CD4-positive, alpha-beta T cell treated with Interferon gamma for 1 hour (primary cell): ENCODE results near the gene IMPA2.
"Not testable (repeated sequence)": the region's sequence is repeated elsewhere in the genome, so short reads cannot be mapped to it uniquely, and the experiment has no call there.

Experiments
- DNase-seq: peaks from one replicate; pipeline ENCODE4 v3.0.0-alpha.2; 2020

Gene IMPA2

GRCh38 chr18:11981192-11981542 is at the start of gene IMPA2:
Gene IMPA2 (plus strand): TSS chr18:11981507. CDS start chr18:11981670, 163 bp downstream.
- no peak for DNase-seq

- no peak for DNase-seq
Observed at GRCh38 chr18:11932393-11932792, 48.9 kb upstream of the IMPA2 start.

- peak; percentile 61 for DNase-seq
Observed at GRCh38 chr18:11937874-11938478, 43.3 kb upstream of the IMPA2 start.

GRCh38 chr18:11940956-11941355 is 40.4 kb upstream of the IMPA2 start:
- DNase-seq: no peak

GRCh38 chr18:11943551-11943950 is 37.8 kb upstream of the IMPA2 start:
- DNase-seq: no peak

GRCh38 chr18:11944252-11944651 is 37.1 kb upstream of the IMPA2 start:
- DNase-seq: no peak

- DNase-seq: no peak
Observed at GRCh38 chr18:11944786-11945185, 36.5 kb upstream of the IMPA2 start.

- DNase-seq: not testable (repeated sequence)
Observed at GRCh38 chr18:11945834-11946659, 35.3 kb upstream of the IMPA2 start.

GRCh38 chr18:11946756-11947155 is 34.6 kb upstream of the IMPA2 start:
- no peak for DNase-seq

GRCh38 chr18:11947214-11948191 is 33.8 kb upstream of the IMPA2 start:
- peak; percentile 75 for DNase-seq

- DNase-seq: no peak
Observed at GRCh38 chr18:11948852-11949523, 32.3 kb upstream of the IMPA2 start.

- DNase-seq: no peak
Observed at GRCh38 chr18:11950824-11951223, 30.5 kb upstream of the IMPA2 start.

- DNase-seq: no peak
Observed at GRCh38 chr18:11951390-11951851, 29.9 kb upstream of the IMPA2 start.

- DNase-seq: no peak
Observed at GRCh38 chr18:11953113-11953512, 28.2 kb upstream of the IMPA2 start.

GRCh38 chr18:11955239-11956029 is 25.9 kb upstream of the IMPA2 start:
- no peak for DNase-seq

GRCh38 chr18:11956371-11957308 is 24.7 kb upstream of the IMPA2 start:
- DNase-seq: no peak

- no peak for DNase-seq
Observed at GRCh38 chr18:11957636-11958035, 23.7 kb upstream of the IMPA2 start.

- not testable (repeated sequence) for DNase-seq
Observed at GRCh38 chr18:11959651-11960050, 21.7 kb upstream of the IMPA2 start.

GRCh38 chr18:11960743-11961380 is 20.4 kb upstream of the IMPA2 start:
- DNase-seq: no peak

GRCh38 chr18:11962597-11962996 is 18.7 kb upstream of the IMPA2 start:
- DNase-seq: no peak
